Measurements from ENCODE around the gene PKP1. TPM values are rescaled to one million over a fixed set of nuclear protein-coding genes. Genes with fewer than 3 reads are reported as not detected.

The PKP1 gene
- total RNA-seq, 4 donors from 2014 or later = 0.27 to 12.8 (median 4.0) TPM

DNA sequence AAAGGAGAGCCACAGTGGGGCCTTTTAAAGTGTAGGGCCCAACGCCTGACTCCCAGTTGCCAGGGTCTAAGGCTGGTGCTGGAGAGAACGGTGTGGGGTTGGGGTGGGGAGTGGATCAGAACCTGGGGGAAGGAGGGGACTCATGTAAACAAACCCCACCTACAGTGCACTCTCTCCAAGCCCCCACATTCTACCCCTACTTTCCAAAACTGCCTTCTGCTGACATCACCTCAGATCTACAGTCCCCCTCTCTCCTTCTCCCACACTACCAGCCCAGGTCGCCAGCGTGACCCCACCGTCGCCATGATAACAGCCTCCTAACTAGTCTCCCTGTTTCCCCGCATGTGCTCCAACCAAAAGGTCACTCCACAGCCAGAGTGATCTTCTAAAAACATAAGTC, 67.6 kb downstream of the PKP1 start:
- H3K36me3 ChIP-seq = no peaks in the 10 kb centered on the region
- peaks cover 41% of the 10 kb centered on the region for H3K27me3 ChIP-seq
- no peak overlapping the region for H3K4me3 ChIP-seq
- ATAC-seq = no peak
- no peak overlapping the region for H3K27ac ChIP-seq
- TF ChIP-seq POLR2A (IDR thresholded peaks at IDR 0.05) = no peak
- TF ChIP-seq, protein P1, sequence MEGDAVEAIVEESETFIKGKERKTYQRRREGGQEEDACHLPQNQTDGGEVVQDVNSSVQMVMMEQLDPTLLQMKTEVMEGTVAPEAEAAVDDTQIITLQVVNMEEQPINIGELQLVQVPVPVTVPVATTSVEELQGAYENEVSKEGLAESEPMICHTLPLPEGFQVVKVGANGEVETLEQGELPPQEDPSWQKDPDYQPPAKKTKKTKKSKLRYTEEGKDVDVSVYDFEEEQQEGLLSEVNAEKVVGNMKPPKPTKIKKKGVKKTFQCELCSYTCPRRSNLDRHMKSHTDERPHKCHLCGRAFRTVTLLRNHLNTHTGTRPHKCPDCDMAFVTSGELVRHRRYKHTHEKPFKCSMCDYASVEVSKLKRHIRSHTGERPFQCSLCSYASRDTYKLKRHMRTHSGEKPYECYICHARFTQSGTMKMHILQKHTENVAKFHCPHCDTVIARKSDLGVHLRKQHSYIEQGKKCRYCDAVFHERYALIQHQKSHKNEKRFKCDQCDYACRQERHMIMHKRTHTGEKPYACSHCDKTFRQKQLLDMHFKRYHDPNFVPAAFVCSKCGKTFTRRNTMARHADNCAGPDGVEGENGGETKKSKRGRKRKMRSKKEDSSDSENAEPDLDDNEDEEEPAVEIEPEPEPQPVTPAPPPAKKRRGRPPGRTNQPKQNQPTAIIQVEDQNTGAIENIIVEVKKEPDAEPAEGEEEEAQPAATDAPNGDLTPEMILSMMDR (IDR thresholded peaks at IDR 0.05) = no peak
- TF ChIP-seq EP300 (IDR thresholded peaks at IDR 0.05) = no peak
- no peak for TF ChIP-seq POLR2AphosphoS5 (IDR thresholded peaks at IDR 0.05)
- H3K4me1 ChIP-seq = no peaks in the 10 kb centered on the region
- 76 to 90% methylated on average over 2 to 7 of the region's 7 CpGs for WGBS, 2 donors (ENCODE audit: low coverage in 1 of 2)
- no peaks in the 10 kb centered on the region for H3K9me3 ChIP-seq

DNA sequence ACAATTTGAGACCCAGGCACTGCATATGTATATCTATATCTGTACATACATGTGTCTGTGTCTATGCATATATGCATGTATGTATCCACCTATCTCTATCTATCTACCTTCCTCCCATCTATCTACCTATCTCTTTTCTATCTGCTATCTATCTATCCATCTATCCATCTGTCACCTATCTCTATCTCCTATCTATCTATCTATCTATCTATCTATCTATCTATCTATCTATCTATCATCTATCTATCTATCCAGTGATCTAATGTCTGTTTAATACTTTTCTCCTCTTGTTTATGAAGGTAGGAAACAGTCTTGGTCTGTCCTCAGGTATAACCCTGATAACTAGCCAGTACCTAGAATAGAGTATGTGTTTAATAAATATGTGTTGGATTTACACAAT, 68.3 kb downstream of the PKP1 start:
- TF ChIP-seq EP300 (IDR thresholded peaks at IDR 0.05) = no peak
- TF ChIP-seq POLR2A (IDR thresholded peaks at IDR 0.05) = no peak
- TF ChIP-seq, protein P1 (IDR thresholded peaks at IDR 0.05) = no peak
- TF ChIP-seq POLR2AphosphoS5 (IDR thresholded peaks at IDR 0.05) = no peak
- Histone ChIP-seq H3K4me1 (no peaks in the 10 kb centered on the region), H3K4me3 (no peak overlapping the region), H3K27me3 (peaks cover 36% of the 10 kb centered on the region), H3K36me3 (no peaks in the 10 kb centered on the region), H3K27ac (no peak overlapping the region), H3K9me3 (no peaks in the 10 kb centered on the region)
- ATAC-seq = no peak

DNA sequence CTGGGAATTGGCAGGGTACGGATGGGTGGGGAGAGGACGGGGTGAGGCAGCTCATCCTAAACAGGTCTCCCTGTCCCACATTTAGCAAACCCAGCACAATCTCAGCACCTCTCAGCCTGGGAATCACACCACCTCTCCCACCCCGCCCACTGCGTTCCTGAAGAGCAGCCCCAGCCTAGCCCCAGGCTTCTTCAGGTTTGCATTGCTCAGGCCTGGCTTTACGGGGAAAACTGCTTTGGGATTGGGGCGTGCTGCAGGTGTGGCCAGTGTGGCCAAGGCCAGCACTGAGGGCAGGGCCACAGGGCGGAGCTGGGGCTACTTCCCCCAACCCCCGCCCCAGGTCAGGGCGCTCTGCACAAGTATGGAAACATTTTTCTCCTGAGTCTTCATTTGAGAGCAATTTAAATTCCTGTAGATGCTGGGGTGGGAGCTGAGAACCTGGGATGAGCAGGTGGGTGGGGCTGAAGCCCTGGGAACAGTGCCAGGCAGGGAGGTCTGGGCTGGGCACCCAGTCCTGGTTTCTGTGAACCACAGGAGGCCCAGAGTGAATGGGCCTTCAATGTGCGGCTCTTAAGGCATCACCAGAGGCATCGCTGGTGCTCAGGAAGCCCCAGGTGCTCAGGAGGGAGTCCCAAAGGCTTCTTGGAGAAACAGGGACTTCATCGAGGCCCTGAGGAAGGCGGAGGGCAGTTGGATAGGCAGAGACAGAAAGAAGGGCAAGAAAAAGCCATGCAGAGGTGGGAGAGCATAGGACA, 70.1 kb downstream of the PKP1 start:
- 97% methylated on average over 4 of the region's 13 CpGs; no CpG with 5 or more reads in 1 of the 2 donors for WGBS, 2 donors (ENCODE audit: low coverage in 1 of 2)
- H3K36me3 ChIP-seq = no peaks in the 10 kb centered on the region

DNA sequence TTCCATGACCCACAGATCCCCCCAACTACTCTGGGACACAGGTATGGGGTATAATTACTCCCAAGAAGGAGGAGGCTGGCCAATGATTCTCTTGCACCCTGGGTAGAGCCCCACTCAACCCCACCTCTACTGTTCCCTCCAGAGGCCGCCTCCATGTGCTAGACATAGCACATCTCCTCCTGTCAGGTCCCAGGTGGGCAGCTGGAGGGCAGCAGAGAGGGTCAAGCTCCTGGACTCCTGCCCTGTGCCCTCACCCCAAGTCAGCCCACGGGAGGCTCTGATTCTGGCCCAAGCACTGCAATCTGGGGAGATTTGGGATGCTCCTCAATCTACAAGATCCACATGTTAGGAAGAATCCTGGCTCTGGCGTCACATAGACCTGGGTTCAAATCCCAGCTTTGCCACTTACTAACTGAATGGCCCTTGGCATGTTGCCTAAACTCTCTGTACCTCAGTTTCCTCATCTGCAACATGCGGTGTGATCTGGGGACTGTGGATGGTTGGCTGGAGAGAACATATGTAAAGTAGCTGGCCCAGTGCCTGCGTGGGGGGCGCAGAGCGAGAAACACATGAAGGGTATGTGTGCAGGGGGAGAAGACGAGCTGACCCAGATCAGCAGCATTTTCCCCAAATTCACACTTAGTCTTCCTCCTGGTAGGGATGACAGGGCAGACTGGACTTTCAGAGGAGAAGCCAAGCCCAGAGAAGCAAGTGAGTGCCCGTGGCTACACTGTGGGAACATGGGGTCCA, 71.0 kb downstream of the PKP1 start:
- TF ChIP-seq POLR2A (IDR thresholded peaks at IDR 0.05) (no peak), EP300 (IDR thresholded peaks at IDR 0.05) (no peak), POLR2AphosphoS5 (IDR thresholded peaks at IDR 0.05) (no peak)
- TF ChIP-seq, protein P1 (IDR thresholded peaks at IDR 0.05) = no peak
- Histone ChIP-seq H3K9me3 (no peaks in the 10 kb centered on the region), H3K27me3 (peaks cover 30% of the 10 kb centered on the region), H3K27ac (no peak overlapping the region), H3K4me1 (no peaks in the 10 kb centered on the region), H3K36me3 (no peaks in the 10 kb centered on the region), H3K4me3 (no peak overlapping the region)
- 61 to 95% methylated on average over 3 to 6 of the region's 9 CpGs for whole genome bisulfite sequencing, 2 donors (ENCODE audit: low coverage in 1 of 2)
- no peak for ATAC-seq

More for the DNA sequence above, 70.1 kb downstream of the PKP1 start:
- Histone ChIP-seq H3K27ac (no peak overlapping the region), H3K4me3 (no peak overlapping the region), H3K9me3 (no peaks in the 10 kb centered on the region), H3K4me1 (no peaks in the 10 kb centered on the region), H3K27me3 (peaks cover 26% of the 10 kb centered on the region)
- ATAC-seq = no peak
- TF ChIP-seq EP300 (IDR thresholded peaks at IDR 0.05) (no peak), POLR2AphosphoS5 (IDR thresholded peaks at IDR 0.05) (no peak), POLR2A (IDR thresholded peaks at IDR 0.05) (no peak)
- TF ChIP-seq, protein P1 (IDR thresholded peaks at IDR 0.05) = no peak
